NCI-H128 (cell line): ENCODE measurements around the gene PITX1.

Source experiments
- DNase-seq: peaks from one replicate; lab custom pipeline; 2025; ENCODE audit not compliant: unreplicated experiment; lab: John Stamatoyannopoulos, UW

Gene PITX1

GRCh38 chr5:135029477-135030122, 4.4 kb downstream of the PITX1 start:
- DNase-seq = no peak

- no peak for DNase-seq
Observed at GRCh38 chr5:135028791-135029476, 5.1 kb downstream of the PITX1 start.

GRCh38 chr5:135027697-135028615, 6.1 kb downstream of the PITX1 start:
- DNase-seq = no peak

- no peak for DNase-seq
Observed at GRCh38 chr5:135027266-135027696, 6.7 kb downstream of the PITX1 start.

- DNase-seq = no peak
Observed at GRCh38 chr5:135026645-135027265, 7.3 kb downstream of the PITX1 start.

GRCh38 chr5:135025730-135026644, 8.0 kb downstream of the PITX1 start:
- no peak for DNase-seq

- no peak for DNase-seq
Observed at GRCh38 chr5:135024956-135025729, 8.9 kb downstream of the PITX1 start.

- DNase-seq = no peak
Observed at GRCh38 chr5:135020111-135020895, 13.7 kb downstream of the PITX1 start.

- DNase-seq = no peak
Observed at GRCh38 chr5:135019314-135019713, 14.7 kb downstream of the PITX1 start.

GRCh38 chr5:135018457-135018856, 15.6 kb downstream of the PITX1 start:
- no peak for DNase-seq

- no peak for DNase-seq
Observed at GRCh38 chr5:135016861-135017290, 17.2 kb downstream of the PITX1 start.

GRCh38 chr5:135015942-135016341, 18.1 kb downstream of the PITX1 start:
- DNase-seq = no peak

GRCh38 chr5:135013947-135014570, 20.0 kb downstream of the PITX1 start:
- DNase-seq = no peak

- DNase-seq = no peak
Observed at GRCh38 chr5:135013445-135013844, 20.6 kb downstream of the PITX1 start.

GRCh38 chr5:135012951-135013391, 21.1 kb downstream of the PITX1 start:
- DNase-seq = no peak

GRCh38 chr5:135012033-135012588, 21.9 kb downstream of the PITX1 start:
- no peak for DNase-seq

- DNase-seq = no peak
Observed at GRCh38 chr5:135011355-135012032, 22.5 kb downstream of the PITX1 start.
